Karpas-422 (cell line): ENCODE results near the gene TMEM43. TPM values are rescaled to one million over a fixed set of nuclear protein-coding genes. Genes with fewer than 3 reads are reported as not detected.

Experiments used
- DNase-seq: peaks from one replicate; pipeline ENCODE4 v3.0.0-alpha.2; 2015
- H2AFZ ChIP-seq: fragments of 200-600 bp; sonication (generic); 2 replicates; pipeline ENCODE4 v1.6.1; 2014; ENCODE audit warnings: antibody characterized with exemption, low read length, mixed read lengths
- H3K27ac ChIP-seq: fragments of 200-600 bp; sonication (generic); 2 replicates; pipeline ENCODE4 v1.5.1; 2014; ENCODE audit warnings: mild to moderate bottlenecking, low read length, moderate library complexity
- H3K27me3 ChIP-seq: fragments of 200-600 bp; sonication (generic); 2 replicates; pipeline ENCODE4 v1.6.1; 2014; ENCODE audit warnings: low read length, mixed read lengths
- H3K36me3 ChIP-seq: fragments of 200-600 bp; sonication (generic); 2 replicates; pipeline ENCODE4 v1.6.1; 2014; ENCODE audit warnings: low read length, mixed read lengths; ENCODE audit not compliant: insufficient read depth
- H3K4me1 ChIP-seq: fragments of 200-600 bp; sonication (generic); 2 replicates; pipeline ENCODE4 v1.6.1; 2014; ENCODE audit warnings: mild to moderate bottlenecking, low read length, mixed read lengths
- H3K4me2 ChIP-seq: fragments of 200-600 bp; sonication (generic); 2 replicates; pipeline ENCODE4 v1.6.1; 2014; ENCODE audit warnings: low read length, low read depth, mild to moderate bottlenecking; ENCODE audit not compliant: poor library complexity, severe bottlenecking
- H3K4me3 ChIP-seq: fragments of 200-600 bp; sonication (generic); 2 replicates; pipeline ENCODE4 v1.5.1; 2014; ENCODE audit warnings: mild to moderate bottlenecking, antibody characterized with exemption, low read length, mixed read lengths
- H3K79me2 ChIP-seq: fragments of 200-600 bp; sonication (generic); 2 replicates; pipeline ENCODE4 v1.6.1; 2014; ENCODE audit warnings: mild to moderate bottlenecking, low read length, mixed read lengths
- H3K9ac ChIP-seq: fragments of 200-600 bp; sonication (generic); 2 replicates; pipeline ENCODE4 v1.6.0; 2014; ENCODE audit warnings: low read length
- H3K9me2 ChIP-seq: fragments of 200-600 bp; sonication (generic), shearing (Covaris generic); replicated peaks from 2 replicates; pipeline ENCODE4 v1.6.0; 2014; ENCODE audit warnings: mild to moderate bottlenecking, low read length, moderate library complexity; ENCODE audit not compliant: insufficient read depth
- H3K9me3 ChIP-seq: fragments of 300-700, 200-600 bp; sonication (generic); 2 replicates; pipeline ENCODE4 v1.6.1; 2014; ENCODE audit warnings: low read length, mixed read lengths
- H4K20me1 ChIP-seq: fragments of 200-600 bp; sonication (generic); 2 replicates; pipeline ENCODE4 v1.6.1; 2014; ENCODE audit warnings: mild to moderate bottlenecking, antibody characterized with exemption, low read length, low read depth; ENCODE audit not compliant: insufficient read depth
- total RNA-seq: library from RNA; depleted of rRNA; stranded (reverse); fragments of >200 nt; shearing (Covaris generic); gene quantifications from 2 replicates; pipeline ENCODE4 v1.2.3, GENCODE V29; 2014; ENCODE audit warnings: low replicate concordance

TMEM43 gene
- total RNA-seq, 1 experiment from 2014 or later: 31.9 TPM

DNA sequence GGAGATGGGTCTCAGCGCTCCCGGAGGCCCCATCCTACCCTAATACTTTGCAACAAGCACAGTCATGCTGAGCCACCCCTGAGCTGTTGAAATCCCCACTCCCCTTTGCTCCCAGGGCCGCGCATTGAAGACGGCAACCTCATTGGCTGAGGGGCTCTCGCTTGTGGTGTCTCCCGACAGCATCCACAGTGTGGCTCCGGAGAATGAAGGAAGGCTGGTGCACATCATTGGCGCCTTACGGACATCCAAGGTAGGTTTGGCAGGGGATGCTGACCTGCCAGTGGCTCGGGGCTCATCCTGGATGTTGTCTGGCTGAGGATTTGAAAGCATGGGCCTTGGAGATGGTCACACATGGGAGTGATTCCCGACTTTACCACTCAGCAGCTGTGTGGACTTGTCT, 5.9 kb downstream of the TMEM43 start:
- no peaks in the 10 kb centered on the region for H3K9me2 ChIP-seq
- no peak overlapping the region for H3K9ac ChIP-seq
- no peak overlapping the region for H3K4me2 ChIP-seq
- no peak overlapping the region for H3K27ac ChIP-seq
- peaks cover 33% of the 10 kb centered on the region for H3K79me2 ChIP-seq
- DNase-seq: no peak
- H3K4me1 ChIP-seq: peaks cover 12% of the 10 kb centered on the region
- H3K9me3 ChIP-seq: no peaks in the 10 kb centered on the region
- H3K4me3 ChIP-seq: no peak overlapping the region
- H3K27me3 ChIP-seq: no peaks in the 10 kb centered on the region
- H2AFZ ChIP-seq: no peak overlapping the region
- H4K20me1 ChIP-seq: peaks cover 8% of the 10 kb centered on the region; the same call in 1 of the 2 replicates
- peaks cover 20% of the 10 kb centered on the region for H3K36me3 ChIP-seq

DNA sequence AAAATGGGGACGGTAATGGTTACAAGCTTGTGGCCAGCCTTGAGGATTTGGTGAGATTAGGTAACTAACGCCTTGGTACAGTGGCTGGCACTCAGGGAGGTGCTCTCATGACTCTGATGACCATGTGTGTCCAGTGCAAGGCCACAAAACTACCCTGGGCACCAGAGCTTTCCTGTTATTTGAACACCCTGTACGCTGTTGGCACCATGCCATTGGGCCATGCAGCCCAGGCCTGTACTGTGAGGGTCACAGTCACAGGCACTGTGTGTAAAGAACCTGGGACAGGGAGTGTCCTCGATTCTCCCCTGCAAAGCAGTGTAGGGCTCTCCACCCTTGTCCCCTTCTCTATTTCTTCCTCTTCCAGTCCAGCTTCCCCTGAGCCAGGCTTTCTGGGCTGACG, 6.3 kb downstream of the TMEM43 start:
- Histone ChIP-seq H3K4me2 (no peak overlapping the region), H3K27me3 (no peaks in the 10 kb centered on the region), H3K9me3 (no peaks in the 10 kb centered on the region), H3K27ac (no peak overlapping the region), H3K79me2 (peaks cover 29% of the 10 kb centered on the region), H3K4me1 (peaks cover 8% of the 10 kb centered on the region), H4K20me1 (peaks cover 5% of the 10 kb centered on the region; the same call in 1 of the 2 replicates), H3K36me3 (peaks cover 20% of the 10 kb centered on the region), H3K9me2 (no peaks in the 10 kb centered on the region), H2AFZ (no peak overlapping the region), H3K9ac (no peak overlapping the region), H3K4me3 (no peak overlapping the region)
- DNase-seq: no peak

DNA sequence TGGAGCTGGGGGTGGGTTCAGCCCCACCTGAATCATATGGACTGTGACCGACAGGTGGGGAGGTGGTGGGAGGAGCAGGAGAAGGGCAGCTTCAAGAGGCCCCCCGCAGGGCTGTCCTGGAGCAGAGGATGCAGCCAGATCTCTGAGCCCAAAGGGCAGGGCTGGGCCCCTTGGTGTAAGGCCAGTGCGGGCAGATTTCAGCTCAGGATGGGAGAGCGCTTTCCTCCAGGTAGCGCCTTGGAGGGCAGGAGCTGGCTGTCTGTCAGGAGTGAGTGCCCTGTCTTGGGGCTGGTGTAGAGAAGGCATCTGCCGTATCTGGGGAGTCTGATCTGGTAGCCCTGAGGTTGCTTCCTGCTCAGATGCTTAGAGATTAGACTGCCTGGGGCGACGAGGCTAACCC, 7.3 kb downstream of the TMEM43 start:
- no peak overlapping the region for H3K4me2 ChIP-seq
- no peak overlapping the region for H3K27ac ChIP-seq
- no peaks in the 10 kb centered on the region for H3K9me2 ChIP-seq
- DNase-seq: no peak
- H3K36me3 ChIP-seq: peaks cover 19% of the 10 kb centered on the region
- H3K4me1 ChIP-seq: no peaks in the 10 kb centered on the region
- no peak overlapping the region for H3K4me3 ChIP-seq
- H3K27me3 ChIP-seq: no peaks in the 10 kb centered on the region
- 0 out of 2 replicates have a peak, but pooled peaks cover 3% of the 10 kb centered on the region for H4K20me1 ChIP-seq
- H2AFZ ChIP-seq: no peak overlapping the region
- H3K9me3 ChIP-seq: no peaks in the 10 kb centered on the region
- no peak overlapping the region for H3K9ac ChIP-seq
- H3K79me2 ChIP-seq: peaks cover 19% of the 10 kb centered on the region

DNA sequence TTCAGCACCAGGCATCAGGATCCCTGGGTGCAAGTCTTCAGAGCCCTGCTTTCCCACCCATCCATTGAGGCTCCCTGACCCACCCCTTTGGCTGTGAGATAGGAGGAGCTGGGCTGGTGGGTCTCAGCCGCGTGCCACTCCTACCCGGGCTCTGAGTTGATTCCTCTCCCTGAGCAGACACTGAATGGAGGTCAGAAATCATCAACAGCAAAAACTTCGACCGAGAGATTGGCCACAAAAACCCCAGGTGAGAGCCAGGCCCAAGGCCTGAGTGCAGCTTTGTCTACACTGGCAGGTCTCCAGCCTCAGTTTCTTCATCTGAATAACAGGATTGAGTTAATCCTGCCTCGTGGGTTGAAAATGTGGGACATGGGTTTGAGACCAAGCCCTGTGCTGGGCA, 7.8 kb downstream of the TMEM43 start:
- Histone ChIP-seq H3K9ac (no peak overlapping the region), H3K36me3 (peaks cover 13% of the 10 kb centered on the region)

DNA sequence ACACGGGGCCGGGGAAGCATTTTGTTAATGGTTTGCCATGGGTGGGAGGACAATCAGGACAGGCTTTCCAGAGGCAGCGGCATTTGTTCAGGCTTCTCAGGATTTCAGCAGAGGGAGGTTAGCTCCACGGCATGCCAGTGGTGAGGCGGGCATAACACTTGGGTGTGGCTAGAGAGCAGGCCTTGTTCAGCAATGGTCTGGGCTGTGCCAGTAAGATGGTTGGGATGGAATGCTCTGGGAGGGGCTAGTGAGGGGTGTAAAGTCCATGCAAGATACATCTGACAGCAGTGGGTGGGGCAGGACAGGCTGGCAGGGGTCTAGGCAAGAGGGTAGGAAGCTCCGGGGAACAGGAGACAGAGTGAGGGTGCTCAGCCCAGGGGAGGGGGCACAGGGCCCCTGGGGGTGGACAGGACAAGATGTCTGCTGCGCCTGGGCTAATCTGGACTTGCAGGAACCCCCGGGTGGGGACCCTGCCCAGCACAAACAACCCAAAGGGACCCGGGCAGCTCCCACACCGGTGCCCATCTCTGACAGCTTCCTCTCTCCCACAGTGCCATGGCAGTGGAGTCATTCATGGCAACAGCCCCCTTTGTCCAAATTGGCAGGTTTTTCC, 8.4 kb downstream of the TMEM43 start:
- Histone ChIP-seq H3K9ac (no peak overlapping the region), H3K27ac (no peak overlapping the region), H3K27me3 (no peaks in the 10 kb centered on the region), H2AFZ (no peak overlapping the region), H3K4me2 (no peak overlapping the region), H3K79me2 (peaks cover 7% of the 10 kb centered on the region), H3K36me3 (peaks cover 7% of the 10 kb centered on the region), H3K9me2 (no peaks in the 10 kb centered on the region), H3K9me3 (no peaks in the 10 kb centered on the region), H3K4me3 (no peak overlapping the region), H4K20me1 (0 out of 2 replicates have a peak, but pooled peaks cover 1% of the 10 kb centered on the region), H3K4me1 (no peaks in the 10 kb centered on the region)
- no peak for DNase-seq

More for the DNA sequence above, 7.8 kb downstream of the TMEM43 start:
- no peak overlapping the region for H3K4me3 ChIP-seq
- H3K79me2 ChIP-seq: peaks cover 13% of the 10 kb centered on the region
- H3K4me1 ChIP-seq: no peaks in the 10 kb centered on the region
- H3K27me3 ChIP-seq: no peaks in the 10 kb centered on the region
- H3K9me2 ChIP-seq: no peaks in the 10 kb centered on the region
- H3K27ac ChIP-seq: no peak overlapping the region
- no peak overlapping the region for H2AFZ ChIP-seq
- 0 out of 2 replicates have a peak, but pooled peaks cover 3% of the 10 kb centered on the region for H4K20me1 ChIP-seq
- no peak overlapping the region for H3K4me2 ChIP-seq
- H3K9me3 ChIP-seq: no peaks in the 10 kb centered on the region
- no peak for DNase-seq

DNA sequence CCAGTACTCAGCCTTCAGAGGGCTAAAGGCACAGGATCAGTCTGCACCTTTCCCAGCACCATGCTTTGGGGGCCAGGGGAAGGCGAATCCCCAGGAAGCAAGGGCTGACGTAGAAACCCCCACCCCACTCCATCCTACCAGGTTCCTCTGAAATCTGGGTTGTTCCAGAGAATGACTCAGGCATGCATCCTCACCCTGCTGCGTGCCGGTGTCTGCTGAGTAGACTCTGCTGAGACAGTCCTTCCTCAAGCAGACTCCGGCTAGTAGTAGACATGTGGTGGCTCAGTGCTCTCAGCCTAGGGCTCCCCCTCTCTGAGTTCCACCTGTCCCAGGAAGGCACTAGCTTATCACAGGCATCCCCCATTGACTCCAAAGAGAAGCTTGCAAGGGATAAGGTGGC, 9.0 kb downstream of the TMEM43 start:
- no peak overlapping the region for H3K9ac ChIP-seq

DNA sequence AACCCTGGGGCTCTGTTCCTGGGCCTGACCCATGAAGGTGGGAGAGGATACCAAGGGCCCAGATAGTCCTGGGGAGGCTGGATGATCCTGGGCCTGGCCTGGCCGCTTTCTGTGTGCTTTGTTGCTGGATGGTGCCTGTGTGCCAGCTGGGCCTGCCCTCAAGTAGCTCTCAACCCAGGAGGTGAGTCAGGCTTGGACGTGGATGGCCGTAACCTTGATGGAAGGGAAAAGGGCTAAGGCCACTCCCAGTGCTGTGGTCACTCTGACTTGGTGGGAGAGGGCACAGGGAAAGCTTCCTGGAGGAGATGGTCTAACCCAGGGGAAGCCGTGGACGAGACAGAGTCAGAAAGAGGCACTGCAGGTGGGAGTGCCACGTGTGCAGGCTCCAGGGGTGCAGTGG, 9.4 kb downstream of the TMEM43 start:
- Histone ChIP-seq H3K27me3 (no peaks in the 10 kb centered on the region), H3K27ac (no peak overlapping the region), H3K79me2 (no peaks in the 10 kb centered on the region), H3K9me2 (no peaks in the 10 kb centered on the region), H2AFZ (no peak overlapping the region), H3K36me3 (no peaks in the 10 kb centered on the region), H3K4me1 (no peaks in the 10 kb centered on the region), H3K4me3 (no peak overlapping the region), H3K9me3 (no peaks in the 10 kb centered on the region), H3K9ac (no peak overlapping the region), H4K20me1 (no peaks in the 10 kb centered on the region), H3K4me2 (no peak overlapping the region)
- DNase-seq: no peak

More for the DNA sequence above, 9.0 kb downstream of the TMEM43 start:
- Histone ChIP-seq H3K27ac (no peak overlapping the region), H3K79me2 (peaks cover 1% of the 10 kb centered on the region), H4K20me1 (no peaks in the 10 kb centered on the region), H2AFZ (no peak overlapping the region), H3K27me3 (no peaks in the 10 kb centered on the region), H3K4me3 (no peak overlapping the region), H3K36me3 (peaks cover 1% of the 10 kb centered on the region), H3K4me2 (no peak overlapping the region), H3K9me3 (no peaks in the 10 kb centered on the region), H3K4me1 (no peaks in the 10 kb centered on the region), H3K9me2 (no peaks in the 10 kb centered on the region)
- DNase-seq: no peak

DNA sequence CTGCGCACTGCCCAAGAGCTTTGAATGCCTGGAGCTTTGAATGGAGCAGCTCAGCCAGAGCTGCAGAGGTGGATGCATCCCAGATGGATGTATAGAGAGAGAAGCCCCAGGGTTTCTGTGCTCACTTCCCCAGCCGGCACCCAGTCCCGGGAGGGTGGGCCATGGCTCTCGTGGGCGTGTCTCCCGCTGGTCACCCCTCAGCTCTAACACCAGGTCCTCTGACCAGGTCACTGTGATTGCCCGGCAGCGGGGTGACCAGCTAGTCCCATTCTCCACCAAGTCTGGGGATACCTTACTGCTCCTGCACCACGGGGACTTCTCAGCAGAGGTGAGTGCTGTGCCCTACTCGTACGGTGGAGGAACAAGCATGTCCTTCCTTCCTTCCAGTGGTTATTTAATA, 10.7 kb downstream of the TMEM43 start:
- no peak overlapping the region for H3K27ac ChIP-seq
- DNase-seq: no peak
- no peak overlapping the region for H2AFZ ChIP-seq
- H3K4me2 ChIP-seq: no peak overlapping the region
- H3K9ac ChIP-seq: no peak overlapping the region
- no peak overlapping the region for H3K4me3 ChIP-seq
- H3K9me2 ChIP-seq: no peaks in the 10 kb centered on the region
- no peaks in the 10 kb centered on the region for H3K27me3 ChIP-seq
- H4K20me1 ChIP-seq: no peaks in the 10 kb centered on the region
- no peaks in the 10 kb centered on the region for H3K4me1 ChIP-seq
- H3K9me3 ChIP-seq: no peaks in the 10 kb centered on the region
- no peaks in the 10 kb centered on the region for H3K36me3 ChIP-seq
- H3K79me2 ChIP-seq: no peaks in the 10 kb centered on the region
